Loucy (cell line): ENCODE measurements around the gene NKIRAS1.
"Not testable (repeated sequence)": the region's sequence is repeated elsewhere in the genome, so short reads cannot be mapped to it uniquely, and the experiment has no call there.

Experiments used
- H2AFZ ChIP-seq: fragments of 200-600 bp; sonication (generic); 2 replicates; pipeline ENCODE4 v1.6.0; 2016; ENCODE audit warnings: antibody characterized with exemption, mild to moderate bottlenecking, low read length, moderate library complexity
- H3F3A ChIP-seq: fragments of 200-600 bp; 2 replicates; pipeline ENCODE4 v1.6.0; 2016; ENCODE audit warnings: antibody characterized with exemption, low read depth, mild to moderate bottlenecking
- H3K27me3 ChIP-seq: fragments of 200-600 bp; sonication (generic); 2 replicates; pipeline ENCODE4 v1.6.1; 2014; ENCODE audit warnings: low read length, mild to moderate bottlenecking; ENCODE audit not compliant: insufficient read depth, poor library complexity, severe bottlenecking
- H3K36me3 ChIP-seq: fragments of 200-600 bp; sonication (generic); 2 replicates; pipeline ENCODE4 v1.6.1; 2016; ENCODE audit warnings: low read length; ENCODE audit not compliant: insufficient read depth
- H3K4me1 ChIP-seq: fragments of 200-600 bp; sonication (generic); 2 replicates; pipeline ENCODE4 v1.5.1; 2014; ENCODE audit warnings: low read length, mild to moderate bottlenecking; ENCODE audit not compliant: insufficient read depth, poor library complexity, severe bottlenecking
- H3K4me2 ChIP-seq: fragments of 200-600 bp; sonication (generic); 2 replicates; pipeline ENCODE4 v1.6.0; 2014; ENCODE audit warnings: antibody characterized with exemption, low read length, low read depth, mild to moderate bottlenecking; ENCODE audit not compliant: poor library complexity, severe bottlenecking
- H3K4me3 ChIP-seq: fragments of 200-600 bp; sonication (generic); 2 replicates; pipeline ENCODE4 v1.5.1; 2014; ENCODE audit warnings: low read length, mild to moderate bottlenecking, mixed read lengths; ENCODE audit not compliant: poor library complexity, severe bottlenecking
- H3K79me2 ChIP-seq: fragments of 200-600 bp; sonication (generic); 2 replicates; pipeline ENCODE4 v1.6.1; 2014; ENCODE audit warnings: low read length; ENCODE audit not compliant: insufficient read depth
- H3K9ac ChIP-seq: fragments of 200-600 bp; sonication (generic); 2 replicates; pipeline ENCODE4 v1.6.0; 2014; ENCODE audit warnings: mild to moderate bottlenecking, low read depth, low read length, moderate library complexity; ENCODE audit not compliant: poor library complexity, severe bottlenecking
- H3K9me2 ChIP-seq: fragments of 200-600 bp; sonication (generic); replicated peaks from 2 replicates; pipeline ENCODE4 v1.6.1; 2016; ENCODE audit warnings: low read depth, low read length, mixed read lengths
- H3K9me3 ChIP-seq: fragments of 200-600 bp; sonication (generic); 2 replicates; pipeline ENCODE4 v1.6.1; 2014; ENCODE audit warnings: mild to moderate bottlenecking, antibody characterized with exemption, low read length, low read depth; ENCODE audit not compliant: insufficient read depth
- H4K20me1 ChIP-seq: fragments of 200-600 bp; sonication (generic); 2 replicates; pipeline ENCODE4 v1.6.0; 2014; ENCODE audit warnings: antibody characterized with exemption, low read length, mild to moderate bottlenecking; ENCODE audit not compliant: insufficient read depth, poor library complexity, severe bottlenecking
- CTCF ChIP-seq: fragments of 200-600 bp; sonication (generic); conservative IDR thresholded peaks from 2 replicates; pipeline ENCODE4 v1.5.1; 2014; ENCODE audit warnings: mild to moderate bottlenecking, antibody characterized with exemption, low read length
- EZH2phosphoT487 ChIP-seq: fragments of 200-600 bp; IDR thresholded peaks from 2 replicates; pipeline ENCODE4 v1.6.1; 2018; ENCODE audit warnings: antibody characterized with exemption, mild to moderate bottlenecking, moderate library complexity, borderline replicate concordance

Gene NKIRAS1

DNA sequence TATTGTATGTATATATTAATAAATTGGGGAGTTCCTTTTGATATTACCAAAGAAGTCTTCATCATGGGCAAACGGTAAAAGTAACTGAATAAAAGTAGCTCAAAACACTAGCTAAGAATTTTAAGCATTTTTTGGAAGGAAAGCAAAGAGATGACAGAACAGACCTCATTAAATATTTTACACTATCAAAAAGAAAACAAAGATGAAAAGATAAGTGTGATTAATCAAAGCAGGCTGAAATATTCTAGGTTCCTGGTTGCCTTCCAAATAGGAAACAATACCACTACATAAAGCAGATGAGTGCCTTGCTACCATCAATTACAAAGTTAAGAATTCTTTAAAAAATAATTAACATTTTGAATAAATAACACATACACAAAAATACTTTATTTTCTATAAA, 3.6 kb downstream of the NKIRAS1 start:
- Histone ChIP-seq H3K79me2 (peaks cover 18% of the 10 kb centered on the region), H3F3A (no peaks in the 10 kb centered on the region), H2AFZ (no peak overlapping the region), H3K36me3 (peaks cover 4% of the 10 kb centered on the region), H3K9me3 (no peaks in the 10 kb centered on the region), H3K4me3 (no peak overlapping the region), H3K4me1 (peaks cover 15% of the 10 kb centered on the region), H3K4me2 (no peak overlapping the region), H3K9me2 (no peaks in the 10 kb centered on the region), H3K9ac (no peak overlapping the region), H3K27me3 (peaks cover 13% of the 10 kb centered on the region), H4K20me1 (peaks cover 12% of the 10 kb centered on the region)
- TF ChIP-seq EZH2phosphoT487: no peak
- no peak for TF ChIP-seq CTCF

DNA sequence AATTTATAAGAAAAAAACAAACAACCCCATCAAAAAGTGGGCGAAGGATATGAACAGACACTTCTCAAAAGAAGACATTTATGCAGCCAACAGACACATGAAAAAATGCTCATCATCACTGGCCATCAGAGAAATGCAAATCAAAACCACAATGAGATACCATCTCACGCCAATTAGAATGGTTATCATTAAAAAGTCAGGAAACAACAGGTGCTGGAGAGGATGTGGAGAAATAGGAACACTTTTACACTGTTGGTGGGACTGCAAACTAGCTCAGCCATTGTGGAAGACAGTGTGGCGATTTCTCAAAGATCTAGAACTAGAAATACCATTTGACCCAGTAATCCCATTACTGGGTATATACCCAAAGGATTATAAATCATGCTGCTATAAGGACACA, 4.5 kb downstream of the NKIRAS1 start:
- H3K36me3 ChIP-seq, H3F3A ChIP-seq, H3K4me2 ChIP-seq, H4K20me1 ChIP-seq, H3K79me2 ChIP-seq, H3K9me2 ChIP-seq, H3K9me3 ChIP-seq, H2AFZ ChIP-seq, H3K9ac ChIP-seq, H3K4me3 ChIP-seq, H3K27me3 ChIP-seq: not testable (repeated sequence)
- H3K4me1 ChIP-seq: peaks cover 15% of the 10 kb centered on the region

DNA sequence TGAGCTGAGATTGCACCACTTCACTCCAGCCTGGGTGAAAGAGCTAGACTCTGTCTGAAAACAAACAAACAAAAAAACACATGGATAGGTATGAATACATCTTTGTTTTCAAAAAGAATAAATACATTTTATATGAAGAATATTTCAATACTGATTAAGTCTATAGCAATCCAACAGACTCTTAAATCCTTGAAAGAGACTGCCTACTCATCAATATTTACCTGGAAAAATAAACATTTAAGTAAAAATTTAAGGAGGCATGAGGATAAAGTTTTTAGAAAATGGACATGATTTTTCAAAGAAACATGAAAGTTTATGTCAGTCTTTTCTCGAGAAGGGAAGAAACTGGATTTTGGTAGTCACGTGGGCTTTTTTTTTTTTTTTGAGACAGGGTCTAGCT, 5.4 kb downstream of the NKIRAS1 start:
- Histone ChIP-seq H3K79me2 (peaks cover 5% of the 10 kb centered on the region; the same call in 1 of the 2 replicates), H3K4me2 (no peak overlapping the region), H3K4me1 (peaks cover 14% of the 10 kb centered on the region), H3K36me3 (no peaks in the 10 kb centered on the region), H3F3A (no peaks in the 10 kb centered on the region), H4K20me1 (no peaks in the 10 kb centered on the region), H3K4me3 (no peak overlapping the region), H3K9me2 (no peaks in the 10 kb centered on the region), H2AFZ (no peak overlapping the region), H3K9me3 (no peaks in the 10 kb centered on the region), H3K9ac (no peak overlapping the region), H3K27me3 (no peaks in the 10 kb centered on the region)
- no peak for TF ChIP-seq EZH2phosphoT487

- Histone ChIP-seq H3K9ac (no peak overlapping the region), H3K4me3 (no peak overlapping the region), H3K4me2 (no peak overlapping the region), H4K20me1 (no peaks in the 10 kb centered on the region), H3K9me3 (no peaks in the 10 kb centered on the region), H3K4me1 (no peaks in the 10 kb centered on the region), H3K36me3 (no peaks in the 10 kb centered on the region), H3K9me2 (no peaks in the 10 kb centered on the region), H3K79me2 (no peaks in the 10 kb centered on the region), H3K27me3 (no peaks in the 10 kb centered on the region), H2AFZ (no peak overlapping the region), H3F3A (no peaks in the 10 kb centered on the region)
- TF ChIP-seq EZH2phosphoT487 (no peak), CTCF (no peak)
These were observed 7.4 kb downstream of the NKIRAS1 start for GRCh38 chr3:23909341-23909740.
